DND-41 (cell line): ENCODE measurements around the gene CXCL11.

Experiments
- ATAC-seq: fragments of 200-7000 bp; cut with Tn5 transposase; 3 replicates; pipeline ENCODE4 v1.9.1; 2021; ENCODE audit warnings: low read depth; ENCODE audit not compliant: insufficient read depth
- DNase-seq: peaks from one replicate; pipeline ENCODE4 v3.0.0-alpha.2; 2020
- H2AFZ ChIP-seq: 2 replicates; pipeline ENCODE4 v1.6.0; 2012; ENCODE audit warnings: low read depth, low read length
- H3K27ac ChIP-seq: 2 replicates; pipeline ENCODE4 v1.5.1; 2012; ENCODE audit warnings: low read length, inconsistent platforms
- H3K27me3 ChIP-seq: fragments of 200-600 bp; sonication (generic); 2 replicates; pipeline ENCODE4 v1.6.0; 2012; ENCODE audit warnings: low read length, mild to moderate bottlenecking, inconsistent platforms; ENCODE audit not compliant: insufficient read depth, poor library complexity
- H3K36me3 ChIP-seq: 2 replicates; pipeline ENCODE4 v1.5.1; 2012; ENCODE audit warnings: low read length, inconsistent platforms; ENCODE audit not compliant: insufficient read depth
- H3K4me1 ChIP-seq: 2 replicates; pipeline ENCODE4 v1.5.1; 2012; ENCODE audit warnings: mild to moderate bottlenecking, low read length; ENCODE audit not compliant: insufficient read depth
- H3K4me2 ChIP-seq: 2 replicates; pipeline ENCODE4 v1.6.0; 2012; ENCODE audit warnings: mild to moderate bottlenecking, moderate library complexity, low read length, inconsistent platforms; ENCODE audit not compliant: insufficient read depth
- H3K4me3 ChIP-seq, 2 experiments: fragments of 200-600 bp in 1 of 2; shearing (Covaris generic) in 1 of 2; 2 replicates each; pipeline ENCODE4 v1.5.1; 2012 to 2016; ENCODE audit warnings: inconsistent platforms in 2 of 2, low read length in 2 of 2, mild to moderate bottlenecking in 2 of 2, low read depth in 1 of 2, moderate library complexity in 1 of 2
- H3K79me2 ChIP-seq: 2 replicates; pipeline ENCODE4 v1.6.0; 2012; ENCODE audit warnings: low read length, inconsistent platforms; ENCODE audit not compliant: insufficient read depth
- H3K9ac ChIP-seq: 2 replicates; pipeline ENCODE4 v1.6.0; 2012; ENCODE audit warnings: low read depth, mild to moderate bottlenecking, inconsistent platforms, low read length, moderate library complexity
- H3K9me3 ChIP-seq: 2 replicates; pipeline ENCODE4 v1.5.1; 2012; ENCODE audit warnings: low read length, moderate library complexity, mild to moderate bottlenecking, inconsistent platforms; ENCODE audit not compliant: insufficient read depth, severe bottlenecking
- H4K20me1 ChIP-seq: 2 replicates; pipeline ENCODE4 v1.6.0; 2012; ENCODE audit warnings: low read length; ENCODE audit not compliant: insufficient read depth
- CTCF ChIP-seq: IDR thresholded peaks from 2 replicates; pipeline ENCODE4 v1.5.1; 2012; ENCODE audit warnings: borderline replicate concordance, low read length, moderate library complexity, mild to moderate bottlenecking; ENCODE audit not compliant: poor library complexity, severe bottlenecking; ENCODE audit errors: extremely low read depth
- EZH2 ChIP-seq: IDR thresholded peaks from 3 replicates; pipeline ENCODE4 v1.6.1; 2012; ENCODE audit warnings: borderline replicate concordance, low read depth, mild to moderate bottlenecking, moderate library complexity, low read length, inconsistent platforms; ENCODE audit not compliant: severe bottlenecking

CXCL11 gene

GRCh38 chr4:76061421-76061820 lies 25.6 kb upstream of the CXCL11 start:
- no peak overlapping the region for H3K9ac ChIP-seq
- TF ChIP-seq EZH2 (no peak), CTCF (no peak)
- DNase-seq, result no peak

GRCh38 chr4:76060506-76060905 lies 24.6 kb upstream of the CXCL11 start:
- Histone ChIP-seq H3K9ac (no peak overlapping the region), H3K27me3 (peaks cover 26% of the 10 kb centered on the region), H3K27ac (no peak overlapping the region), H3K4me1 (no peaks in the 10 kb centered on the region), H4K20me1 (no peaks in the 10 kb centered on the region), H3K36me3 (no peaks in the 10 kb centered on the region), H3K9me3 (no peaks in the 10 kb centered on the region), H2AFZ (no peak overlapping the region), H3K79me2 (no peaks in the 10 kb centered on the region), H3K4me2 (no peak overlapping the region), H3K4me3 (no peak overlapping the region)
- TF ChIP-seq CTCF (no peak), EZH2 (no peak)
- DNase-seq (no peak), ATAC-seq (no peak)

More at GRCh38 chr4:76061421-76061820, 25.6 kb upstream of the CXCL11 start:
- H3K9me3 ChIP-seq, result no peaks in the 10 kb centered on the region
- H4K20me1 ChIP-seq, result no peaks in the 10 kb centered on the region
- no peak overlapping the region for H3K27ac ChIP-seq
- H3K27me3 ChIP-seq, result peaks cover 17% of the 10 kb centered on the region
- H3K79me2 ChIP-seq, result no peaks in the 10 kb centered on the region
- no peak overlapping the region for H3K4me2 ChIP-seq
- H3K36me3 ChIP-seq, result no peaks in the 10 kb centered on the region
- no peak for ATAC-seq
- H2AFZ ChIP-seq, result no peak overlapping the region
- H3K4me3 ChIP-seq, result no peak overlapping the region
- H3K4me1 ChIP-seq, result no peaks in the 10 kb centered on the region

GRCh38 chr4:76059750-76060149 lies 23.9 kb upstream of the CXCL11 start:
- DNase-seq (no peak), ATAC-seq (no peak)
- Histone ChIP-seq H3K36me3 (no peaks in the 10 kb centered on the region), H4K20me1 (no peaks in the 10 kb centered on the region), H3K79me2 (no peaks in the 10 kb centered on the region), H3K27me3 (peaks cover 32% of the 10 kb centered on the region), H3K4me2 (no peak overlapping the region), H3K27ac (no peak overlapping the region), H3K4me3 (no peak overlapping the region), H3K9ac (no peak overlapping the region), H3K9me3 (no peaks in the 10 kb centered on the region), H3K4me1 (no peaks in the 10 kb centered on the region), H2AFZ (no peak overlapping the region)
- no peak for TF ChIP-seq CTCF
- TF ChIP-seq EZH2, result no peak

- no peaks in the 10 kb centered on the region for H3K36me3 ChIP-seq
- no peak overlapping the region for H2AFZ ChIP-seq
- H3K9me3 ChIP-seq, result no peaks in the 10 kb centered on the region
- no peak overlapping the region for H3K4me2 ChIP-seq
- no peaks in the 10 kb centered on the region for H3K79me2 ChIP-seq
- no peaks in the 10 kb centered on the region for H3K4me1 ChIP-seq
- DNase-seq (no peak), ATAC-seq (no peak)
- no peak overlapping the region for H3K27ac ChIP-seq
- H3K4me3 ChIP-seq, result no peak overlapping the region
- peaks cover 36% of the 10 kb centered on the region for H3K27me3 ChIP-seq
- H4K20me1 ChIP-seq, result no peaks in the 10 kb centered on the region
- H3K9ac ChIP-seq, result no peak overlapping the region
- TF ChIP-seq CTCF, result no peak
Observed at GRCh38 chr4:76058888-76059426, 23.1 kb upstream of the CXCL11 start.
